Colonic mucosa (tissue), 4 donors: ENCODE data around the gene SGTA. TPM values are rescaled to one million over a fixed set of nuclear protein-coding genes. Genes with fewer than 3 reads are reported as not detected.
"Not testable (repeated sequence)": the region's sequence is repeated elsewhere in the genome, so short reads cannot be mapped to it uniquely, and the experiment has no call there.

Experiments used
- DNase-seq: peaks from one replicate; pipeline ENCODE4 v3.0.0-alpha.2; 2020
- H3K27ac ChIP-seq: fragments of 200-600 bp; one replicate; pipeline ENCODE4 v1.8.0; 2021
- H3K27me3 ChIP-seq: fragments of 200-600 bp; one replicate; pipeline ENCODE4 v1.8.0; 2021
- H3K36me3 ChIP-seq: fragments of 200-600 bp; one replicate; pipeline ENCODE4 v1.8.0; 2021
- H3K4me1 ChIP-seq: fragments of 200-600 bp; one replicate; pipeline ENCODE4 v1.8.0; 2021; ENCODE audit warnings: mild to moderate bottlenecking
- H3K4me3 ChIP-seq: fragments of 200-600 bp; one replicate; pipeline ENCODE4 v1.8.0; 2021
- H3K9ac ChIP-seq, 2 donors: one replicate each; pipeline ENCODE4 v1.7.0; 2013; ENCODE audit warnings: control low read depth in 2 of 2, low read depth in 2 of 2, low read length in 2 of 2
- H3K9me3 ChIP-seq: fragments of 200-600 bp; one replicate; pipeline ENCODE4 v1.8.0; 2021
- intact Hi-C: fragments of 100-400 bp; cut with DNase I; formaldehyde crosslinking; loops from one replicate; pipeline ENCODE4 v1.14.1; 2022
- total RNA-seq, 2 donors: library from RNA; stranded (reverse); fragmentation: NEBNext Ultra II Directional in 1 of 2; extraction: Animal tissue kit (Norgen Biotek cat#: 25700) in 1 of 2; gene quantifications; one replicate each; pipeline ENCODE4 v1.2.1, GENCODE V29; 2021
- TF ChIP-seq, protein P1 (sequence below): fragments of 200-600 bp; IDR thresholded peaks from one replicate; pipeline ENCODE4 v1.8.0; 2022; ENCODE audit warnings: antibody characterized with exemption, mild to moderate bottlenecking
- donor health status: healthy.
- donor health status: DM: no; HTN: no; CAD: no.
- donor health status: DM: no; HTN: no; CAD: no.

The SGTA gene
- total RNA-seq, 2 donors from 2014 or later, result 46.5 to 80.6 TPM

DNA sequence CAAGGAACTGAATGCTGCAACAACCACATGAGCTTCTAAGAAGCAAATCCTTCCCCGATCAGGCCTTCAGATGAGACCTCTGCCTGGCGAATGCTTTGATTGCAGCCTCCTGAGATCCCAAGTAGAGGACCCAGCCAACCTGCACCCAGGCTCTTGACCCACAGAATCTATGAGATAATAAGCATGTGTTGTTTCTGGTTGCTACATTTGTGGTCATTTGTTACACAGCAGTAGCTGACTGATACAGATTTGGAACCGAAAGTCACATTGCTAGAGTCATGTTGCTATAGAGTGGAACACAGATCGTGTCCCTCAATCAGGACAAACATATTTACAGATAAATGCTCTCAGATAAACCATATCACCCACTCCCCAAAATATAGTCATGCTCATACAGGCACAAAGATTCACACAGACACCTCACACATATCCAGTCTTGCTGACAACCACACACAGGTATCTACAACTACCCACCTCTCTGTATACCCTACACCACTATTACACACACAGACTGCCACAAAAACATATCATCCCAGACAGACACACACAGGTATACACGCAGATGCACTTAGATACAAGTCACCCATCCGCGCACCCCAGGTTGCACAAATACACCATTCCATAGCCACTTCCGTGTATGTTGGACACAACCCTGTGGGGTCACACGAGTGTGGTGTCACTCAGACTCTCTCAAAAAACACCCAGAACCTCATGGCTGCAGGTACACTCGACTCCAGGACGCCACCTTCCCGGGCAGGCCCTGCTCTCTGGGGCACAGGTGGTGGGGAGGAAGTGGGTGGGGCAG lies 67.4 kb downstream of the SGTA start:
- no peak for DNase-seq
- no peaks in the 10 kb centered on the region for H3K36me3 ChIP-seq

DNA sequence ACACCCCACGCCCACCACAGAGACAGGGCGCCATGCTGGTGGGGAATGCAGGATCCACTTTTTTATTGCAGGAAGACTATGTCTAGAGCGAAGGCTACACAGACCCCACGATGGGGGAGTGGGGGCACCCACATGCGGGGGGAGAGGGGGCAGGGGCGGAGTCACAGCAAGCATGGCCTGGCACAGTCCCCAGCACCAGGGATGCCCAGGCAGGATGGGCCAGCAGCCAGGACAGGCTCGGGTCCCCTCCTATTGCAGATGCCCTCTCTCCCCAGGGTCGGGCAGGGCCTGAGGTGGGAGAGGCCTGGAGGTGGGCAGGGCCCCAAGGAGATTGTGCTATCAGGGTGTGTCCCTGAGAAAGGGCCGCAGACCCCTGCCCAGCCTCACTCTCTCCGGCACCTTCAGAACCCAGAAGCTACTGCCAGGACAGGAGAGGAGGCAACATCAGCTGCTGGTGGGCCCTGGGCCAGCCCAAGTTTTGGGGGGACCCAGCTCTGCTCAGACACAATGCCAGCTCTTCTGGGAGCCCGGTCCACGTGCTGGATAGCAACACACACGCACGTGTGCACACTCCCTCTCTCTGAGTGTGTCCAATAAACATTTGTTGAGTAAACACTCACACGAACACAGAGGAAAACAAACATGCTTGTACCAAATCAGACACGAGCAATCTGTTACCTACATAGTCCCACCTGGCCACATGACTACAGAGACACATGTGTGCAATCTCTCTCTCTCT lies 68.4 kb downstream of the SGTA start:
- no peak overlapping the region for H3K27ac ChIP-seq
- H3K9me3 ChIP-seq, result no peaks in the 10 kb centered on the region
- peaks cover under 1% of the 10 kb centered on the region for H3K27me3 ChIP-seq
- no peak overlapping the region for H3K9ac ChIP-seq
- DNase-seq, result no peak
- TF ChIP-seq, protein P1, sequence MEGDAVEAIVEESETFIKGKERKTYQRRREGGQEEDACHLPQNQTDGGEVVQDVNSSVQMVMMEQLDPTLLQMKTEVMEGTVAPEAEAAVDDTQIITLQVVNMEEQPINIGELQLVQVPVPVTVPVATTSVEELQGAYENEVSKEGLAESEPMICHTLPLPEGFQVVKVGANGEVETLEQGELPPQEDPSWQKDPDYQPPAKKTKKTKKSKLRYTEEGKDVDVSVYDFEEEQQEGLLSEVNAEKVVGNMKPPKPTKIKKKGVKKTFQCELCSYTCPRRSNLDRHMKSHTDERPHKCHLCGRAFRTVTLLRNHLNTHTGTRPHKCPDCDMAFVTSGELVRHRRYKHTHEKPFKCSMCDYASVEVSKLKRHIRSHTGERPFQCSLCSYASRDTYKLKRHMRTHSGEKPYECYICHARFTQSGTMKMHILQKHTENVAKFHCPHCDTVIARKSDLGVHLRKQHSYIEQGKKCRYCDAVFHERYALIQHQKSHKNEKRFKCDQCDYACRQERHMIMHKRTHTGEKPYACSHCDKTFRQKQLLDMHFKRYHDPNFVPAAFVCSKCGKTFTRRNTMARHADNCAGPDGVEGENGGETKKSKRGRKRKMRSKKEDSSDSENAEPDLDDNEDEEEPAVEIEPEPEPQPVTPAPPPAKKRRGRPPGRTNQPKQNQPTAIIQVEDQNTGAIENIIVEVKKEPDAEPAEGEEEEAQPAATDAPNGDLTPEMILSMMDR, result no peak
- H3K4me3 ChIP-seq, result no peak overlapping the region
- no peaks in the 10 kb centered on the region for H3K36me3 ChIP-seq
- intact Hi-C loops, result no loop called here
- no peaks in the 10 kb centered on the region for H3K4me1 ChIP-seq

More for the DNA sequence above, 67.4 kb downstream of the SGTA start:
- H3K27ac ChIP-seq, result no peak overlapping the region
- H3K27me3 ChIP-seq, result peaks cover 10% of the 10 kb centered on the region
- H3K4me1 ChIP-seq, result no peaks in the 10 kb centered on the region
- intact Hi-C loops, result no loop called here
- no peak overlapping the region for H3K4me3 ChIP-seq
- no peak overlapping the region for H3K9ac ChIP-seq
- TF ChIP-seq, protein P1, result no peak
- no peaks in the 10 kb centered on the region for H3K9me3 ChIP-seq

DNA sequence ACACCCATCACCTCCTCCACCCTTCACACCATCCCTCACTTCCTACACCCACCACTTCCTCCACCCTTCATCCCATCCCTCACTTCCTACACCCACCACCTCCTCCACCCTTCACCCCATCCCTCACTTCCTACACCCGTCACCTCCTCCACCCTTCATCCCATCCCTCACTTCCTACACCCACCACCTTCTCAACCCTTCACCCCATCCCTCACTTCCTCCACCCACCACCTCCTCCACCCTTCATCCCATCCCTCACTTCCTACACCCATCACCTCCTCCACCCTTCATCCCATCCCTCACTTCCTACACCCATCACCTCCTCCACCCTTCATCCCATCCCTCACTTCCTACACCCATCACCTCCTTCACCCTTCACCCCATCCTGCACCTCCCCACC lies 69.0 kb downstream of the SGTA start:
- H3K36me3 ChIP-seq, H3K4me3 ChIP-seq, H3K9me3 ChIP-seq, H3K4me1 ChIP-seq, H3K27ac ChIP-seq, H3K27me3 ChIP-seq, DNase-seq, intact Hi-C loops, H3K9ac ChIP-seq: not testable (repeated sequence)

DNA sequence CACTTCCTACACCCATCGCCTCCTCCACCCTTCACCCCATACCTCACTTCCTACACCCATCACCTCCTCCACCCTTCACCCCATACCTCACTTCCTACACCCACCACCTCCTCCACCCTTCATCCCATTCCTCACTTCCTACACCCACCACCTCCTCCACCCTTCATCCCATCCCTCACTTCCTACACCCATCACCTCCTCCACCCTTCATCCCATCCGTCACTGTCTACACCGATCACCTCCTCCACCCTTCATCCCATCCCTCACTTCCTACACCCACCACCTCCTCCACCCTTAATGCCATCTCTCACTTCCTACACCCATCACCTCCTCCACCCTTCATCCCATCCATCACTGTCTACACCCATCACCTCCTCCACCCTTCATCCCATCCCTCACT lies 69.9 kb downstream of the SGTA start:
- H3K9me3 ChIP-seq, DNase-seq, H3K4me3 ChIP-seq, H3K36me3 ChIP-seq, H3K4me1 ChIP-seq, H3K27ac ChIP-seq, intact Hi-C loops, H3K27me3 ChIP-seq, H3K9ac ChIP-seq: not testable (repeated sequence)

DNA sequence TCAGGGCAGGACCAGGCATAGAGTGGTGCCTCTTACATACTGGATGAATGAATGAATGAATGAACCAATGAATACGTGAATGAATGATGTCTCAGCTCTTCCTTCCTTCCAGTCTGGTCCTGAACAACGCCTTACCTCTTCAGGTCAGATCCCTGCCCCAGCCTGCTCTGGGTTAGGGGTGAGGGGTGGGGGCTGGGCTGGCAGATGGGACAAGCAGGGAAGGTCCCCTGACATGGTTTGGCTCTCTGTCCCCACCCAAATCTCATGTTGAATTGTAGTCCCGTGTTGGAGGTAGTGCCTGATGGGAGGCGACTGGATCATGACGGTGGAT lies 71.2 kb downstream of the SGTA start:
- H3K36me3 ChIP-seq, result no peaks in the 10 kb centered on the region
- no peak for DNase-seq
- TF ChIP-seq, protein P1, result no peak
- H3K9ac ChIP-seq, result no peak overlapping the region
- no peak overlapping the region for H3K4me3 ChIP-seq
- H3K27ac ChIP-seq, result no peak overlapping the region
- no peaks in the 10 kb centered on the region for H3K9me3 ChIP-seq
- intact Hi-C loops, result no loop called here
- no peaks in the 10 kb centered on the region for H3K27me3 ChIP-seq
- no peaks in the 10 kb centered on the region for H3K4me1 ChIP-seq

DNA sequence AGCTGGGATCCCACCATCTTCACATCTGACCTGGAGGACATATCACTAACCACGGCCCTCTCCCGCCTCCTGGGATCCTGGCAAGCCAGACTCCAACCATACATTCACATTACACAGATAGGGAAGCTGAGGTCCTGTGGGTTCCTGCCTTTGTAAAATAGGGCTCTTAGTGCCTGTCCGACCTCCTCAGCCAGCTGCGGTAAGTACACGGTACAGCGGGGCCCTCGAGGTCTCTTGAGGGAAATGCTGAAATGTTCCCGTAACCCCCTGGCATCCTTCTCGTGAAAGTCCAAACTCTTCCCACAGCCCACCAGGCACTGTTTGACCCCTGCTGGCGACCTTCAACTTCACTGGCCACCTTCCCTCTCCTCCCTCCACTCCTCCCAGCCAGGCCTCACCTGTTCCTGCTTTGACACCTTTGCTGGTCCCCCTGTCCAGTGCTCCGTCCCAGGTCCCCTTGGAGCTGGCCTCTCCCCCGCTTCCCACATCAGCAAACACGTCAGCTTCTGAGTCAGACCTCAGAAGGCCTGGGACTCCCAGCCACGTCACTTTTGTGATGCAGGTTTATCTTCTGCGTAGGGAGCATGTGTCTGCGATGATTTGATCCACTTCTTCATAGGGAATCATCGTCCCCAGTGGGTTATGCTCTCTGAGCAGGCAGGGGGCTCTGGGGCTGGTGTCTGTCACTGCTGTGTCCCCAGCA lies 71.8 kb downstream of the SGTA start:
- no peak for DNase-seq
- Histone ChIP-seq H3K4me3 (no peak overlapping the region), H3K9ac (no peak overlapping the region), H3K9me3 (no peaks in the 10 kb centered on the region), H3K27me3 (no peaks in the 10 kb centered on the region), H3K4me1 (no peaks in the 10 kb centered on the region), H3K27ac (no peak overlapping the region), H3K36me3 (no peaks in the 10 kb centered on the region)
- TF ChIP-seq, protein P1, result no peak
- intact Hi-C loops, result no loop called here
